HG03457 (cell line): ENCODE results near the gene RAG2.

ENCODE experiments used
- ATAC-seq: cut with Tn5 transposase; IDR thresholded peaks from one replicate; pipeline ENCODE4 v1.9.1; 2021; ENCODE audit warnings: moderate number of reproducible peaks; ENCODE audit not compliant: unreplicated experiment

RAG2 gene

DNA sequence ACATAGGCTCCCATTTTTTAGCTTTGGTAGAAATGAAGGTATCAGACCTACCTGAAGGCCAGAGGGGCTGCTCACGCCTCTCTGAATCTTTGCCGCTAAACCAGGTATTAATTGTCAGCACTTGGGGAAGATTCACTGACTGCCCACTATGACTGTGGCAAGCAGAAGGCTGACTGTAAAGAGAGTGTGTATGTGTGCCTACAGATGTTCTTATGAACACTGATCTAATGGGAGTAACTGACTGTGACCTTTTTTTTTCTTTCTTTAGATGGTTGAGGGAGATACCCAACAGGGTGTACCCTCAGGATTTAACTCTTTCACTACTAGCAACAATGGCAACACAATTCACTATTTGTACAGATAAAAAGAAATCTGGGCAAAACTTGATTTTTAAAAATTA, at the start of gene RAG2:
Gene RAG2 (minus strand): TSS at position 186 of the 400 bp plus-strand sequence. CDS start 4,068 bp downstream, outside the sequence.
- ATAC-seq, result no peak

GRCh38 chr11:36638556-36638955, 40.5 kb upstream of the RAG2 start:
- ATAC-seq, result no peak

DNA sequence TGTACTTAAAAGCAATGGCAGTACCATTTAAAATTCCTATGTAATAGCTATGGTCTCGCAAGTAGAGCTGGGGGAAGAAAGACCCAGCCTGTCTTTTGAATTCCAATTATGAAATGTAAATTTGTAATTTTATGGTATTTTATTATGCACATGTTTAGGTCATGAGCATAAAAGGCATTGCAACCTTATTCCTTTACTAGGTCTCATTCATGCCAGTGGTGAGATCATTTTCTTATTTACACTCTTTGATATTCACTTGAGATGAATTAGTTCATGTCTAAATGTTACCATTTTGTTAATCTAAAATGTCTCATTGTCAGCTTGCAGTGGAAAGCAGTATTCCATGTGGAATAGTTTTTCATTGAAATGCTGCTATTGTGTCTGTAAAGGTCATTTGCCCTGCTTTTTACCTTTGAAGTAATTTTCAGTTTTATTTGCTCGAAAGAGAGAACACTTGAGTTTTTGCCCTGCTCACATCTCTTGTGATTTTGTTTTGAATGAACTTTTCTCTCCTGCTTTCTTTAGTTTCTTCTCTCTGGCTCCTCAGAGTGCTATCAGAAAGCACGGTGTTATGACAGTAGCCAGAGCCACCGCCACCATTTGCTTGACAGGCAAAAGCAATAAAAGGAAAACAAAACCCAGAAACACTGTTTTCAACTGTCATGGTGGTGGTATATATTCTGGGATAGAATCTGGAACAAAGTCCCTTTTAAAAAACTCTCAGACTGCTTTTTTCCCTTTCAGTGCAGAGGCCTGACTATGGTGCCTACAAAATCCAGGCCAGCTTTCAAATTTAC, 37.2 kb upstream of the RAG2 start:
- ATAC-seq, result no peak

GRCh38 chr11:36631774-36632173, 33.7 kb upstream of the RAG2 start:
- no peak for ATAC-seq

GRCh38 chr11:36628765-36629244, 30.8 kb upstream of the RAG2 start:
- ATAC-seq, result no peak

DNA sequence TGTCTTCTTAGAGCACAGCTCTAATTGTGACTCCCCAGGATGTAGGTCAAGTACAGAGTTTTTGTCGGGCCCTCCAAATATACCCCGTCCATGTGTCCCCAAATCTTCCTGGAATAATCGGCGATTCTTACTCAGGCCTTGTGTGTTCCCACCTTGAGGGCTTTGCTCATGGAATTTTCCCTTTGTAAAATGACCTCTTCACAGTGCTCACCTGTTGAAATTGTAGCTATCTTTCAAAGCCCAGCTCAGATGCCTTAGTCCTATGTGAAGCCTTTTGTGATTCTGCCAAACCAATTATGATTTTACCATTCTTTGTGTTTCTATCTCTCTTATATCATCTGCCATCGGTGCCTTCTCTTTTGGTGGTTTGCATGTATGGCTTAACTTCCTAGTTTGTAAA, 30.1 kb upstream of the RAG2 start:
- ATAC-seq, result no peak

DNA sequence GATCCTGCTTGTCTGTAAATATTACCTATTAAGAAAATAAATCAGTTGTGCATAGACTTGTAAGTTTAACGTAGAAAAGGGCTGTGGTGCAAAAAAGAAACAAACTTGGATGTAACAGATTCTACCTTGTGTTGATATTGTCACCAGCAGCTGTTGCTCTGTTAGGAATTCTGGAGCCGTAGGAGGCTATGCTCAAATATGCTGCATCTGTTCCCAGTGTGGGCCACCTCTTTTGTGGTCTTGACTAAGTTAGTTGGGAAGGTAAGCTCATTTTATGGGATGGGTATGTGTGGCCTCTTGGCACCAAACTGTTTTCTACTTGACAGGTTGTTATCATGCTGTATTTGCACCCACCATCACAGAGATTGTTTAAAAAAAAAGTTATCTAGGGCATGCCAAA, 29.4 kb upstream of the RAG2 start:
- no peak for ATAC-seq

- ATAC-seq, result no peak
These were observed 29.0 kb upstream of the RAG2 start for GRCh38 chr11:36627006-36627405.

DNA sequence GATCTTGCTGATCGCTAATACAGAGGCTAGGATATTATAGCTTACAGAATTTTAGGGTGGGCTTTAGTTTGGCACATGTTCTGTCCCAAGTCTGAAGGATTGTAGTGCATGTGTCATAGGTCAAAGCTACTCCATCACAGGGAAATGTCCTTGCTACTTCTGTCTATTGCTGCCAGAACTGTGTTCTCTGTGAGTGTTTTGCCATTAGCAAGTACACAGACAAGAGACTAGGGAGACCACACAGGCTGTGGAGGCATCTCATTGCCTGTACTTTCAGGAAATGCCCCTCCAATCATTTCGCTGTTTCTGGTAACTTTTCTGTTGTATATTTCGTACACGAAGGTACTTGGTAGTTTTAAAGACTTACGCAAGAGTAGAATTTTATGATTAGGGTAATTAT, 25.5 kb upstream of the RAG2 start:
- no peak for ATAC-seq

DNA sequence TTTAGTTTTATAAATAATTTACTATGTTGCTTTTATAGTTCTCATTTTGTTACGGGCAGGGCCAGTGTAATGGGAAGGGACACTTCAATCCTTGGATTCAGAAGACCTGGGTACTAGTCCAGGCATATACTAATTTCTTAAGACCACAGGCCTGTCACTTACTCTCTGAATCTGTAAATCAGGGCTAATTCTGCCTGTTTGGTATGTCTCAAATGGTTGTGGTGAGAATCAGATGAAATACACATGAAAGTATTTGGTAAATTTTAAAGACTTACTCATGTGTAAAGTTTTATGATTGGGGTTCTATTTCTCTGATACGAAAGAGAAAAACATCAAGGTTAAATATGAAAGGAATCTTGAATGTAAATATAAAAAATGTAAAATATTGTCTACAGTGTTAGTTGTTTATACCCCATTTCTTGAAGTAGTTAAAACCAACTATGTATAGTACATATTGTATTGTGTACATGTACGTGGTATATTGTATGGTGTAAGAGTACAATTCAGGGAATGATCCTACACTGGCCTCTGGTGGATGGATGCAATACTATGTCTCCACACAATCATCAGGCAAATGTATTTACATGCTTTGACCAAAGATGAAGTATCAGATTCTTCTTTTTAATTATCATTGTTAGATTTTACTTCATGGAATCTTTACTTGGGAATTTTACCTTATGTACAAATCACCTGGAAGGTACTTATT, 24.5 kb upstream of the RAG2 start:
- ATAC-seq, result no peak

- ATAC-seq, result no peak
These were observed 22.2 kb upstream of the RAG2 start for GRCh38 chr11:36620246-36620645.

DNA sequence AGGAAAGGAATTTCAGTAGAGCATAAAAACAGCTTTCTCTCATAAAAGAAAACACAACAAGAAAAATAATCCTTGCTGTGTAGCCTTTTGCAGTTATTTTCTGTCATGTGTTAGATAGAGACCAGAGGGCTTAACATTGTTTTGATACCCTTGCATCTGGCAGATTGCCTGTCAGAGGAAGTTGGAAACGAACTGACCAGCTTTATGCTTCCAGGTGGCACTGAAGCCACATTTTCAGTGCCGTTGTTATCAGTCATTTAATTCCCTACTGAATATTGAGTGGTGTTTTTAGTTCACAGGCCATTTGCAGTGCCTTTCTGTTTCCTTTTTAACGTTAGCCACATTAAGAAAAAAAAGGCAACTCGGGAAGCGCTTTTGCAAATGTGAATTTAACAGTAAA, 21.5 kb upstream of the RAG2 start:
- ATAC-seq, result no peak

DNA sequence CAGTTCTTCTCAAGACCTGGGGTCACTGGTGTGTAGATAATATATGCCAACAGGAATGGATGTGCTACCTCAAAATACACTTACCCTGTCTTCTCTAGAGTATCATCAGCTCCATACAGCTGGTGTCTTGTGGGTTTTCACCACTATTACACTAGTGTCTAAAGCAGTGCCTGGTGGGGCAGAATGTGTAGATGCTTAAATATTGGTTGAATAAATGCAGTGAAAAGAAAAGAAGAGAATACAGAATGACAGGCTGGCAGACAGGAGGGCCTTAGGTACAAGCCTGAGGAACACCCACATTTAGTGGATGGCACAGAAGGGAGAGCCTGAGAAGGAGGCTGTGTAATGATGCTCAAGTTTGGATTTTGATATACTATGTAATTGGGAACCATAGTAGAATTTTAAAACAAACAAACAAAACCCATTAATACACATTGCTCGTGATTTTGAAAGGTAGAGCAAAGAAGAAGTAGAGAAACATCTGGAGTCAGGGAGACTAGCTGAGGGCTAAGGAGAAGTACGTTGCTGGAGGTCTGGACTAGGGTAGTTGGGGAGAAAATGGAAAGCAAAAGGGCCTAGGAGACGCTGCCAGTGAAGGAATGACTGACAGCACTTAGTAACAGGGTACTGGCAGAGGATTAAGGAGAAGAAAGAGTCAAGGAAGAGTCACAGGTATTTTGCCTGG, 20.5 kb upstream of the RAG2 start:
- no peak for ATAC-seq

GRCh38 chr11:36617543-36618362, 19.7 kb upstream of the RAG2 start:
- ATAC-seq, result no peak

DNA sequence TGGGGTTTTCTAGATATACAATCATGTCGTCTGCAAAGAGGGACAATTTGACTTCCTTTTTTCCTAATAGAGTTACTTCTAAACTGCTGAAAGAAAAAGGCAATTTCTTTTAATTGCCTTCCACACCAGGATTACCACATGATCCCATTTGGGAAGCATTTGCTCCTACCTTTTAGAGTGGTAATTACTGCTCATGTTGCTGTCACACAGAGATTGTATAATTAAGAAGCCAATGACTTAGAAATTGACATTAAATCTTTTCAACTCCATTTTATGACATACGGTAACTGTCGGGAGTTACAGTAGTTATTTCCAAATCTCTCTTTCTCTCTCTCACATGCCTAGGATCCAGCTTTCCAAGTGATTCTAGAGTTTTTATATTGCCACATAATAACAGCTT, 17.8 kb upstream of the RAG2 start:
- ATAC-seq, result no peak

DNA sequence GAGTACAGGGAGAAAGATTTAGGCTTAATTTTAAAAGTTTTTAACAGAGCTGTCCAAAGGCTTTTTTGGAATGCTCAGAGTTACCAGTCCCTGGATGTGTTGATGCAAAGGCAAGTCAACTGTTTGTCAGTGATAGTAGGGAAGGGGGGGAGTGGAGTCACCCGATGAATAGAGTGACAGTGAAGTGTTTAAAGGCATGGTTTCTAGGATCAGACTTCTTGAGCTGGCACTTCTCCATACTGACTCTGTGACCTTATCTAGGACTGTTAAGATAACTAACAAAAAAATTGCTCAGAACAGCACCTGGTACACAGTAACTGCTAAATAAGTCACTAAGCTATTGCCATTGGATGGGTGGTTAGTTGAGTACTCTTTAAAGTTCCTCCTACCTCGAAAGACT, 11.3 kb upstream of the RAG2 start:
- no peak for ATAC-seq

GRCh38 chr11:36608491-36609199, 10.6 kb upstream of the RAG2 start:
- ATAC-seq, result no peak

DNA sequence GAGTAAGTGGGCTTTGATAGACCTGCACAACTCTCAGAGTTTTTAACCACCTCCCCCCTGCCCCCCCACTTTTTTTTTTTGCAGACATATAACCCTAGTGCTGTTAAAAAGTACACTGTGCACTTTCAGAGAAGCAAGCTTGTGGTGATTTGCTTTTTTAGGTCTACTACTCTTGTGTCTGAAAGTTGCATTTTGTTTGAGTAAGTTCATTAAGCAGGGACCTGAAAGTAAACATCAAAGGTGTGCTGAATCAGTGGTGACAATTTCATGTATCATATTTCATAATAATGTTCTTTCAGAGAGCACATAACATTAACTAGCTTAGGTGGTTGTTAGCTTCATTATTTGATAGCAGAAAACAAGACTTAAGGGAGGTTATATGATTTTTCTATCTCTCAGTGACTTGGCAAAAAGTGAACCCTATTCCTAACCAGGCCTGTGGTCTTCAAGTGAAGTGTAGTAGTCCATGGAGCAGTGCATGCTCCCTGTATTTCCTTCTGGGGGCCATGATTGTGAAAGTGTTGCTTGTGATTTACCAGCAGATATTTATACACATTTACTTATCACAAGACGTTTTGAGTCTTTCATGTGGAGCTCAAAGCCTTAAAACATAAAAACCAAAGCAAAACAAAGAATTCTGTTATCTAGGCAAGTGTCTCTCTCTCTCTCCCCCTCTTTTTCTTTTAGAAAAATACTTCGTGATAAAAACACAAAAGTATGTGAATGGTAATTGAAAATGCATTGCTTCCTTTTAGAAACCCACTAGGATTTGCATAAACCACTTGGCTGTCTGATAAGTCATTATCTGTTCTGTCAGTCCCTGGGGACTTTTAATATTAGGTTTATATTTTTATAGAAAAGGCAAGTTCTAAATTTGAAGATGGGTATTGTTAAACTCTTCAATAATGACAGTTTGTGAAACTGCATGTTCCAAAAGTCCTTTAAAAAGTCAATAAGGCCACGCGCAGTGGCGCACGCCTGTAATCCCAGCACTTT, 7.5 kb upstream of the RAG2 start:
- no peak for ATAC-seq

- ATAC-seq, result no peak
These were observed 4.1 kb upstream of the RAG2 start for GRCh38 chr11:36602135-36602534.
